ENCODE results near the gene MUCL1. TPM values are rescaled to one million over a fixed set of nuclear protein-coding genes. Genes with fewer than 3 reads are reported as not detected.
A peak's percentile ranks its signal among the peaks of the same experiment; 100 is the strongest.
"Not testable (repeated sequence)": the region's sequence is repeated elsewhere in the genome, so short reads cannot be mapped to it uniquely, and the experiment has no call there.

Gene MUCL1
- not detected for total RNA-seq

GRCh38 chr12:54853933-54854538 is at the start of gene MUCL1:
MUCL1 (plus strand) TSS chr12:54854516; CDS start chr12:54854583, 67 bp downstream.
- peak; percentile 43 for DNase-seq

GRCh38 chr12:54821676-54822075 is 32.6 kb upstream of the MUCL1 start:
- DNase-seq: no peak

- DNase-seq: no peak
Observed at GRCh38 chr12:54824402-54824801, 29.9 kb upstream of the MUCL1 start.

GRCh38 chr12:54829511-54829910 is 24.8 kb upstream of the MUCL1 start:
- no peak for DNase-seq

GRCh38 chr12:54830199-54830598 is 24.1 kb upstream of the MUCL1 start:
- DNase-seq: no peak

- DNase-seq: no peak
Observed at GRCh38 chr12:54831631-54832030, 22.7 kb upstream of the MUCL1 start.

- DNase-seq: peak; percentile 71
Observed at GRCh38 chr12:54840244-54840865, 14.0 kb upstream of the MUCL1 start.

GRCh38 chr12:54857406-54857805 is 3.1 kb downstream of the MUCL1 start:
- DNase-seq: no peak

GRCh38 chr12:54858562-54858961 is 4.2 kb downstream of the MUCL1 start:
- no peak for DNase-seq

GRCh38 chr12:54859502-54859901 is 5.2 kb downstream of the MUCL1 start:
- DNase-seq: no peak

- no peak for DNase-seq
Observed at GRCh38 chr12:54861927-54862326, 7.6 kb downstream of the MUCL1 start.

GRCh38 chr12:54863948-54864618 is 9.8 kb downstream of the MUCL1 start:
- DNase-seq: no peak

- no peak for DNase-seq
Observed at GRCh38 chr12:54865683-54866324, 11.5 kb downstream of the MUCL1 start.

- no peak for DNase-seq
Observed at GRCh38 chr12:54868690-54869089, 14.4 kb downstream of the MUCL1 start.

- no peak for DNase-seq
Observed at GRCh38 chr12:54870048-54870447, 15.7 kb downstream of the MUCL1 start.

- no peak for DNase-seq
Observed at GRCh38 chr12:54870617-54871016, 16.3 kb downstream of the MUCL1 start.

GRCh38 chr12:54879150-54879549 is 24.8 kb downstream of the MUCL1 start:
- no peak for DNase-seq

- no peak for DNase-seq
Observed at GRCh38 chr12:54879579-54879978, 25.3 kb downstream of the MUCL1 start.

- no peak for DNase-seq
Observed at GRCh38 chr12:54882079-54882478, 27.8 kb downstream of the MUCL1 start.

- not testable (repeated sequence) for DNase-seq
Observed at GRCh38 chr12:54882597-54882996, 28.3 kb downstream of the MUCL1 start.

GRCh38 chr12:54888428-54888827 is 34.1 kb downstream of the MUCL1 start:
- not testable (repeated sequence) for DNase-seq

- DNase-seq: peak; percentile 6
Observed at GRCh38 chr12:54890339-54890738, 36.0 kb downstream of the MUCL1 start.
